ENCODE results near the gene KCNQ1.
A peak's percentile ranks its signal among the peaks of the same experiment; 100 is the strongest.

Gene KCNQ1

GRCh38 chr11:2898366-2899079, 453.7 kb downstream of the KCNQ1 start:
- DNase-seq (ENCODE audit: insufficient read length) (no peak), FAIRE-seq (peak; percentile 91)
- TF ChIP-seq POLR2A (IDR thresholded peaks at IDR 0.05; ENCODE audit: low read depth, low read length) (no peak), POLR2AphosphoS5 (IDR thresholded peaks at IDR 0.05; ENCODE audit: low read depth, low read length) (no peak), TAF1 (IDR thresholded peaks at IDR 0.05; ENCODE audit: borderline replicate concordance, low read depth, low read length) (no peak)

All from GM12892 (cell line).